Activated CD4-positive, alpha-beta T cell treated with anti-CD3 and anti-CD28 coated beads, Interleukin-2, amount 50 U/mL, for 16 hours (primary cell): ENCODE data around the gene HSD11B1L.
"Not testable (repeated sequence)": the region's sequence is repeated elsewhere in the genome, so short reads cannot be mapped to it uniquely, and the experiment has no call there.

Experiments used
- DNase-seq: peaks from one replicate; pipeline ENCODE4 v3.0.0-alpha.2; 2020

HSD11B1L gene

GRCh38 chr19:5703819-5704818, 23.3 kb downstream of the HSD11B1L start:
- DNase-seq = no peak

DNA sequence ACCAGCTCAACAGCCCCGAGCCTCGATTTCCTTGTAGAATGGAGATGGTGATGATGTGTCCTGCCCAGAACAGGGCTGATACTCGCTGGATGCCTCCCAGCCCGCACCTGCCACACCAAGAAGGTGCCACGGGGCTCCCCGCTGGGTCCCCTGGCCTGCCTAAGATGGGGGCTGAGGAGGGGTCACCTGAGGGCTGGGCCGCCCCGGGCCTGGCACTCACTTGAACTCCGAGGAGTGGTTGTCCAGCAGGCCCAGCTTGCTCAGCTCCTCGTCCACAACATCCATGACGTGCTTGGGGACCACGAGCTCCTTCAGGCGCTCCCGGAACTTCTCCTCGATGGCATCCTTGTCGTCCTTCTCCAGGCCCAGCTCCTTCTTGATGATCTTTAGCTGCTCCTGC, 24.7 kb downstream of the HSD11B1L start:
- DNase-seq = no peak

- no peak for DNase-seq
These were observed 26.2 kb downstream of the HSD11B1L start for GRCh38 chr19:5706876-5707573.

- DNase-seq = no peak
These were observed 27.0 kb downstream of the HSD11B1L start for GRCh38 chr19:5707576-5708575.

- DNase-seq = no peak
These were observed 30.2 kb downstream of the HSD11B1L start for GRCh38 chr19:5711025-5711424.

GRCh38 chr19:5711713-5712161, 30.9 kb downstream of the HSD11B1L start:
- DNase-seq = no peak

DNA sequence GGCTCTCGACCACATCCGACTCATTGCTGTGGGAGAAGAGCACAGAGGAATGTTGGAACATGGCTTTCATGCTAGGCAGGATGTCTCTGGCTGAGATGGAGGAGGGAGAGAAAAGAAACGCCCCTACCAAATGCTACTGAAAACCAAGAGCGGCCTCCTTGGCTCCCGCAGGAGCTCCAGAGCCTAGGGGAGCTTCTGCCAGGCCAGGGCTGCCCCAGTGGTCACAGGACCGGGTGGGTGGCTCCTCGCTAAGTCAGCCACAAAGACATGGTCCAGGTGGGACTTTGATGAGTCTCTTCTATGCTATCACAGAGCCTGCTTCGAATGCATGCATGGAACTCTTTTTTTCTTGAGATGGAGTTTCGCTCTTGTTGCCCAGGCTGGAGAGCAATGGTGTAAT, 32.4 kb downstream of the HSD11B1L start:
- no peak for DNase-seq

DNA sequence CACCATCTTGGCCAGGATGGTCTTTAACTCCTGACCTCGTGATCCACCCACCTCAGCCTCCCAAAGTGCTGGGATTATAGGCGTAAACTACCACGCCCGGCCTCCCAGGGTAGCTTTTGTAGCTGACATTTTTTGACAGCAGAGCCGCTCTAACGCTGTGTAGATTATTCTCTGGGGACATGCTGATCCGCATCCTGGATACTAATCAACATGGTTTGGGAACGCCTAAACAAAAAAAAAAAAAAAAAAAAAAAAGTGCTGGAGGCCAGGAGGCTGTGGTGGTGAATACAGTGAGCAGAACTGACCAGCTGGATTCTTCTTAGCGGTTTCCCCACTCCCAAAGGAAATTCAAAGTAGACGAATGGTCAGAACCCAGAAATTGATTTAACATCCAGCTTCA, 34.0 kb downstream of the HSD11B1L start:
- no peak for DNase-seq

- no peak for DNase-seq
These were observed 36.5 kb downstream of the HSD11B1L start for GRCh38 chr19:5717215-5717935.

GRCh38 chr19:5718037-5718578, 37.3 kb downstream of the HSD11B1L start:
- DNase-seq = peak; percentile 30

DNA sequence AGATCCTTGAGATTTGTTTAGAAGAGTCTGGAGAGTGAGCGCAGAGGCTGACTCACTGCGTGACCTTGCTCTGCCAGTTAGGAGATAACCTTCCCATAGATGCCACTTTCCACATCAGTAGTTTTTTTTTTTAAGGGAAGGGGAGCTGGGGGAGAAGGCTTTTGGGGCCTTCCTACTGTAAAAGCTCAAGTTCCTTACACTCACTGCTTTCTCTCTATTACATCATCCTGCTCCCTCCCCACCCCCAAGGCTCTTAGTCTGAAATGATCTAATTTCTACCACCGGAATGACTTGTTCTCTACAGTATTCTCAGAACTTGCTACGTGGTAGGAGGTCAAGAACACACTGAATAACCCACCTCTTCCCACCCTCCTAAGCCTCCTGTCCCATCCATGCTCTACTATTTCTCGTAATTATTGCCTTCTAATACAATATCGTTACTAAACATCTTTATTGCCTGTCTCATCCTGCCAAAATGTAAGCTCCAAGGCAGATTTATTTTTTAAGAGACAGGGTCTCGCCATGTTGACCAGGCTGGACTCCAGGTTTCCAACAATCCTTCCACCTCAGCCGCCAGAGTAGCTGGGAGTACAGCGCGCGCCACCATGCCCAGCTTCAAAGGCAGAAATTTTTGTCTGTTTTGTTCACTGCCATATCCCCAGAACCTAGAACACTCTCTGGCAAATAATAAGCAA, 37.9 kb downstream of the HSD11B1L start:
- peak; percentile 90 for DNase-seq

- DNase-seq = peak; percentile 37
These were observed 38.6 kb downstream of the HSD11B1L start for GRCh38 chr19:5719274-5719960.

- peak; percentile 99 for DNase-seq
These were observed 39.3 kb downstream of the HSD11B1L start, which contains the start of the genes CATSPERD and LONP1 for GRCh38 chr19:5719961-5720790. TSS of gene CATSPERD (plus strand) at chr19:5720637. CDS start at chr19:5720738, 101 bp downstream. TSS of gene LONP1 (minus strand) at chr19:5720146. CDS start at chr19:5720132, 14 bp downstream.

DNA sequence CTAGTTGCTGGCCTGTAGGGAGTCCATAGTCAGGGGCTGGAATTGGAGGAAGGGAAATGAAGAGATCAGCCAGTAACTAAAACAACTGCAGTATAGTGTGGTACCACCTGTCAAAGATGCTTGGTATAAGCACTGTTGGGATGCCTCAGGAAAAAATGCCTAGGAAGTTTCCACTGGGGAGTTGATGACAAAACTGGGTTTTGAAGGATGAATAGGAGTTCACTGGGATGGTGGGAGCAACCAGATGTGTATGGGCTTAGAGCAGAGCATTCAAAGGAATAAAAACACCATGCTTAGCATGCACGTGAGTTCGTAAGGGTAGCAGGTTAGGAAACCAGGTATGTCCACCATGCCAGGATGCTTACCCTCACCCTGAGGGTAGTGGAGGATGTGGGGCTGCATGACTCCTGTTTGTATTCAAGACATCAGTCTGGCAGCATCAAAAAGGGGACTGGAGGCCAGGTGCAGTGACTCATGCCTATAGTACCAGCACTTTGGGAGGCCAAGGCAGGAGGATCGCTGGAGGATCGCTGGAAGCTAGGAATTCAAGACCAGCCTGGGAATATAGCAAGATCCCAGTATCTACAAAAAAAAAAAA, 46.7 kb downstream of the HSD11B1L start:
- DNase-seq = no peak

GRCh38 chr19:5733172-5733571, 52.3 kb downstream of the HSD11B1L start:
- not testable (repeated sequence) for DNase-seq
